NCI-H2171 (cell line): ENCODE data around the gene CCSAP.
"Not testable (repeated sequence)": the region's sequence is repeated elsewhere in the genome, so short reads cannot be mapped to it uniquely, and the experiment has no call there.

Experiments used
- DNase-seq: peaks from one replicate; lab custom pipeline; 2025; lab: John Stamatoyannopoulos, UW

The CCSAP gene

DNA sequence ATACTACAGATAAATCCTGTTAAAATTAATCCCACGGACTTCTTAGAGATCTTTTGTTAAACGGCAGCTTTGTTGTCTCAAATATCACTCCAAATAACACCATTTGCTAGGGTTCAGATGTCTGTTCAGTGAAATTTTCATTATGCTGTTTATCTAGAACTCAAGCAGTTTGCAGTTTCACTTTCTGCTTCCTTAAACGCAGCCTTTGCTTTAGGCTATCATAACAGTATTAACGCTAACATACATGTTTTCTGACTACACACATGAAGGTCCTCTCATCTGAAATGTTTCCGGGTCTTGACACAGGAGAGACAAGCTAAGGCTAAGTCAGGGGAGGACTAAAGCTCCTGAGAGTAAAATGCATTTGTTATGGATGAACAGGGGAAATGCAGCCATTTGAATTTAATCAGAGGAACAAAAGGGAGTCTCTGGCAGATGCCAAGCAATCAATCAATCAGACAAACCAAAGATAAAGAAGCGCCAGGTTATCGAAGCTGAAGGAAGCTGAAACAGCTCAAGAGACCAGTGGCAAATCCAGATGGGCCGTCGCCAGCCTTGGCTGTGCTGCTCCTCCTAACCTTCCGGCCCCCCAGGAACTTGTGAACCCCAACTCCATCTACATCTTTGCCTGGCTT is 16.9 kb downstream of the CCSAP start:
- DNase-seq = no peak

DNA sequence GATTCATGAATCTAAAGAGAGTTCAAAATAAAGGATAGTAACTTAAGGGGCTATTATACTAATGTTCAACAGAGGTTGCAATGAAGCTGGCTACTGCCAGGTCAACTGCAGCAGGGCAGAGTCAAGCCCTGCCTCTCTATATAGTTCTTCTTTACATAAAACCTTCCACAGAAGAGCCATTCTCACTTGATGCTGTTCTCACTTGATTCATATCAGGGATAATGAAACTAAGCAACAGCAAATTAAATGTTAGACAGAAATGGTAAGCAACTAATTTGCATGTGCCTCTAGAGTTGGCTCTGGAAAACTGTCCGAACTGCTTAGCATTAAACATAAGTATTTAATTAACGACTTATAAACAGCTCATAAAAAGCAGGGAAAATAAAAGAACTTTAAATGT is 17.4 kb downstream of the CCSAP start:
- DNase-seq = no peak

DNA sequence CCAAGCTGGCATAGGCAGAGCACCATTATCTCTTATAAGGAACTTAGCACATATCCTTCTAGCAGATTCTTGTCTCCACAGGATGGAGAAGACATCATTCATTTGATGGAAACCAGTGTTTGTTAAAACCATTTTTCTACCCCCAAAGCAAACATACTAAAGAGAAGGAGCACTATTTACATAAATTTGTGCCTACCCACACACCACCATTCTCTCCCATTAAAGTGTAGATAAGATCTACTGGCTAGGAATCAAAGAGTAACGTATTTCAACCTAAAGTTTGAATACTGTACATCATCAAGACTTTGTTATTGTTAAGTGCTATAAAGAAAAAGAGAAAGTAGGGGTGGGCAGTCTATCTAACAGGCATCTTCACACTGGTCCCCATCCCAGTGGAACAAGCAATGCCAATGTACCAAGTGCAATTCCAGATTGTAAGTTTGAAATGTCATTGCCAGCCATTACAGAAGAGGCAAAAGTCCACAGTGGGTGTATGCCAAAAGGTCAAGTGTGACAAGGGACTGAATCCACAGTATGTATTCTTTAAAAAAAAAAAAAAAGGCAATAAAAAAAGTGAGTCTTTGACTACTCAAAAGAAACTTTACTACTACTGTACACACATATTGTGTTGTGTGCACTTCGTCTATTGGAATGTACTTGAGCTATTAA is 18.8 kb downstream of the CCSAP start:
- DNase-seq = no peak

DNA sequence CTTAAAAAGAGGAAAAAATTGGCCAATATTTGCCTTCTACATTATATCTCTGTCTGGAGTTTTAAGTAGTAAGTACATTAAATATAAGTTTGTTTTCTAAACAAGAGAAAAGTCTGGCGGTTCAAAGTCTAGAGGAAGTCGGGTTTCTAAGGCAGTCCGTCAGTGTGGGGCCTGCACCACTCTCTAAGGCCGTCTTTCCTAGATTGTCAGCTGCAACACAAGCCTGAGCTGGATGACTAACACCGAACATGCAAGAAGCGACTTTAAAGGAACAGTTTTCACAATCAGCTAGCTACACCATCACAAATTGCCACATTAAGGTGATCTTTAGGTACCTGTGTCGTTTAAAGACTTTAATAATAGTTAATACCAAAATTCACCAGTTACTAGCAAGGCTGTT is 19.6 kb downstream of the CCSAP start:
- no peak for DNase-seq

DNA sequence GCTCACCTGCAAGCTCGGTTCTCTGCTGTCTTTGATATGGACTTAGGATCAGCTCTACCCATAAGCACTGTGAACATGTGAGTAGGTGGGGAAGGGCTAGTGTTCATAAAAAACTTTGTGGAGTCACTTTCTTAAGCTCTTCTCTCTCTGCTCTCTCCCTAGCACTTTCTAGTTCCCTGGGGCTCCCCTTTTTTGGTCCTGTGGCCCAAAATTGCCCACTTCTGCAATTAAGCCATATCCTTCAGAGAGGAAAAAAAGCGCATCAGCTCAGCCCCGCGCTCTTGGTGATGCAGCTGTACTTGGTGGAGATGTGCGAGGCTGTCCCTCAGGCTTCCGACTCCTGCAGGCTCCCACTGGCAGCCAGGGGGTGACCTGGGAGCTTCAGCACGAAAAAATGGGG is 23.4 kb downstream of the CCSAP start:
- DNase-seq = no peak

DNA sequence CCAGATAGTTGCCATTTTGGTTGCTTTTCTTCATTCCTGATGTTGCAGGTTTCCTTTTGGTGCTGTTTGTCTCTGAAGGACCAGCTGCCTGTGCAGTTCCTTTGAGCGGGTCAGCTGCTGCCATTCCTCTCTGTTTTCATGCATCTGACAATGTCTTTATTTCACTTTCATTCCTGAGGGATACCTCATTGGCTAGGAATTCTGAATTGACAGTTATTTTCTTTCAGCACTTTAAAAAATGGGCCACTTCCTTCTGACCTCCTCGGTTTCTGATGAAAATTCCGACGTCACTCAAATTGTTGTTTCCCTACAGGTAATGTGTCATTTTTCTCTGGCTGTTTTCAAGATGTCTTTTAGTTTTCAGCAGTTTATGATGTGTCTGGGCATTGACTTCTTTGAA is 24.8 kb downstream of the CCSAP start:
- no peak for DNase-seq

DNA sequence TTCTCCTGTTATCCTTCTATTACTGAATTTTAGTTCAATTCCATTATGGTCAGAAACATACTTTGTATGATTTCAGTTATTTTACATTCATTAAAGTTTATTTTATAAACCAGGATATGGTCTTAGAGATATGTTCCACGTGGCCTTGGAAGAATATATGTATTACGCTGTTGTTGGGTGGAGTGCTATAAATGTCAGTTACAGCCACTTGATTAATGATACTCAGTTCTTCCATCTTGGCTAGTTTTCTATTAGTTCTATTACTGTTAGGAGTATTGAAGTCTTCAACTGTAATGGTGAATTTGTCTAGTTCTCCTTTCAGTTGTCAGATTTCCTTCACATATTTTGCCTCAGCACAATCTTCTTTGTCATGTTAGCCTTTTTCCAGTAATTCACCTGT is 26.7 kb downstream of the CCSAP start:
- no peak for DNase-seq

DNA sequence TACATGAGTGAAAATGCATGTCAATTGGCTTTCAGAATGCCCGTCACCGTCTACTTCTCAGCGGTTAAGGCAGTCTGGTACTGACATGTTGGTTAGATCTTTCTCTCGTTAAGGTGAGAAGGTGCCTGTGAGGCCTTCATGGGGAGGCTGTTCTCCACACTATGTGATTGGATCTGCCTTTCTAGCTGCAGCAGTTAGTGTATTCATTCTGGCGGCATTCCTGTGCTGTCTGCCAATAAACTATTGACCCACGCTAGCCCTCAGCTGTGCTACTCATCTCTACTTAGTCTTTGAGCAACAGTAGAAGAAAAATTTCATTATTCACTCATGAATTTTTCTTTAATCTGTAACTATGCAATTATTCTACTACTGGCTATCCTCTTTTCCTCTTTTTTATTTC is 32.0 kb downstream of the CCSAP start:
- DNase-seq = no peak

DNA sequence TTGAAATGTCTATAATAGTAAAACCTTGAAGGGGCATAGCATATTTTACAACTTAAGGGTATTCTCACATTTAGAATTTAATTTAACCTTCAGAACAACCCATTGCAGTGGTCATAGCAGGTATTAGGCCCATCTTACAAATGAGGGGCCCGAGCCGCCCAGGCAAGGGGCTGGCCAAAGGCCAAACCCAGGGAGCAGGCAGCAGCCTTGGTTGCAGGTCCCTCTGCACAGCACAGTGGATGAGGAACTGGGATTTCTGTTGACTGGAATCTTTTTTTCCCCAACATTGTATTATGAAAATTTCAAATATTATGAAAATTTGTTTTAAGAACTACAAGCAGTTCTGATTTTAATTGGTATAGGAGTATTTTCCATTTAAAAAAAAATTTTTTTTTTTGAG is 33.2 kb downstream of the CCSAP start:
- DNase-seq = no peak

DNA sequence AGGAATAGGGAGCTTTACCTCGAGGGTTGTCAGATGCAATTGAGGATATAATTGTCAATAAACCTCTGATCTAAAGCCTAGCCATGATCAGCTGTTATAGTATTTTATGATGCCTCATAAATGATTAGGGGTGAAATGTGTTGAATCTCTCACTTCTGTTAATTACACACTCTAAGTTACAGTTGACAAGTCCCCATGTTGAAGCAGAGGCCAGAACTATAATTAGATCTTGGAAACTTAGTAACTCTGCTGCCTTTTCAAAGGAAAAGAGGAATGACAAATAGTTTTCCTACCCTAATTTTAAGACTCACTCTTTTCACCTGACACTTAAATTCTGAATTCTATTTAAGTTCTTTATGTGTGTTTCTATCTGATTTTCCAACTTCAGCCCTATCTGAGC is 33.8 kb downstream of the CCSAP start:
- DNase-seq = no peak

DNA sequence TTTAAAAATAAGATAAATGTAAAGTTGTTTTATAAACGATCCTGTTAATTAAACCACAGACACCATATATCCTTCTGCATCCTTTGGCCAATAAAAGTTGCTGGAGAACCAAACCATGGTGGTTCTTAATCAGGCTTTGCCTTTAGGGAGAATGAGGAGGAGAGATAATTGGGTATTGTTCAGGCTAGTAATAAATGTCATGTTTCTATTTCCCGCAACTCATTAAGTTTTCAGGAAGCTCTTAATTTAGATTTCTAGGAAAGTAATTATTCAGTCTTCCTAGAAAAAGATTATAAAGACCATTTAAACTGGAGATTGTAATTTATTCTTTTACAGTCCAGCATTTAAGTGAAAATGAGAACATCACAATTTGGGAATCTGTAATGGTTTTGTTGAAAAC is 37.5 kb downstream of the CCSAP start:
- DNase-seq = no peak

DNA sequence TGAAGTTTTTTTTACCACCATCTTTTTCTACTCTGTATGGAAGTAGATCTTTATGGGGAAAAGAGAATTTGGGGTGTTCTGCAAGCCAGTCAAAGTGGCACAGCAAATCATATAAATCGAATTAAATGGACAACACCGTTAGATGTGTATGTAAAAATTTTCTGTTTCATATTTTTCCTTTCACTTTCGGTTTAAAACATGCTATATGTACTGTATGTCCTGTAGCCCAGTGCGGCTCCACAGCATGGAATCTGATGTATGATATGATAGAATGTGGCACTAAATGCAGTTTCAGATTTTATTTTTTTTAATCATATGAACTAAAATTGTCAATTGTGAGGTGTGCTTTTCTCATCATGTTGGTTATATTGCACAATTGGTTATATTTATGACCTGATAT is 39.0 kb downstream of the CCSAP start:
- DNase-seq = no peak

DNA sequence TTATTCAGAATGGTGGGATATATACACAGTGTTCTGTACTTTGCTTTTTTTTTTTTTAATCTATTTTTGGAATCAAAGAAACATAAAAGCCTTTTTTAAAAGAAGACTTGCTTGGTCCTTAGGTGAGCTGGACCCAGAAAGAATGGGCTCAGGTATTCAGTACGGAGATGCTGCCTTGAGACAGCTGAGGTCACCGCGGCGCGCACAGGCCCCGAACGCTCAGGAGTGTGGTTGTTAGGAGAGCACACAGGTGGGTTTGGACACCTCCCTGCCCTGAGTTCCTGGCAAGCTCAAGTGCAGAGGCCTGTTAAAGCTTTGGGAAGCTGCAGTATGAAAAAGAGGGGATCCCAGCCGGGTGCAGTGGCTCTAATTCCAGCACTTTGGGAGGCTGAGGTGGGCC is 40.1 kb downstream of the CCSAP start:
- DNase-seq = no peak

DNA sequence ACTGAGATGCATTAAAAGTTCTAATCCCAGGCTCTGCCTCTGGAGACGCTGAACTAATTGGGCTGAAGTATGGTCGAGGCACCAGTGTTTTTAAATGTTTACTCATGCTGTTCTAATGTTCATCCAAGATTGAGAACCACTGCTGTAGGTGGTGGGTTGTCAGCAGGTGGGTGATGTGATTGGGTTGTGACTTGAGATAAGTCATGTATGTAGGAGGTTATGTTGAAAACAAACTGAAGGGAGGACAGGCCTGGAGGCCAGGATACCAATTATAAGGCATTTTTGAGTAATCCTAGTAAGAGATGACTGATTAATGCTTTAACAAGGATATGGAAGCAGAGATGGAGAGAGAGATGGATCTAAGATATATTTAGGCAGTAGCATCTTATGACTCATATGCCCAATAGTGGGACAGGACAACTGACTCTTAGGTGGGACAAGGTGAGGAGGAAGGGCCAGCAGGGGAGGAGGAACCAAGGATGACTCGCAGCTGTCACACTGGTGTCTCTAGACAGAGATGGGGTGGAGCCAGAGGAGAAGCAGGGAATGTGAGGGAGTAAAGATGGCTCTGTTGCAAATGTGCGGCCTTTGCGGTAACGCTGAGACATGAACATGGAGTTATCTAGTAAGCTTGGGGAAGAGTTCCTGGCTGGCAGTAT is 42.6 kb downstream of the CCSAP start:
- DNase-seq = no peak

DNA sequence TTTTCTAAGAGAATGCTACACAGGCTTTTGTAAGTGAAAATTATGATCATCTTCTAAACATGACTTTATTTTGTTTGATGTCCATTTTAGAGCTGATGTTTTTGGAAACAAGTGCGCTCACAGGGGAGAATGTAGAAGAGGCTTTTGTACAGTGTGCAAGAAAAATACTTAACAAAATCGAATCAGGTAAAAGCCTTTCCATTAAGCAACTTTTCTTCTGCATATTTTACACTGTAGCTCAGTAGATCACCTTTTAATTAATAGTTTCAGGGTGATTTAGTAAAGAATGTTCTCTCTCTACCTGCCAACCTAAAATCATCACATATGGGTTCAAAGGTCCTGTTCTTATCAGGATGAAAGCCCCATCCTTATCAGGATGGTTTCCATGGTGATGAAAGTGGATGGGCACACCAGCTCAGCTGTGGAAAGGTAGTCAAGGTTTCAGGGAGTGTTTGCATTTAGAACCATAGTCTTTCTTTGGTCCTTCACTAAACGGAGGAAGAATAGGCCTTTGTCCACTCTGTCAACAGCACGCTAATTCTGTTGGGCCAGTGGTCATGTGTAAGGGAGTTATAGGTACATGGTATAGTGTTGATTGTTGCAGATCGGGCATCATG is 43.9 kb downstream of the CCSAP start:
- no peak for DNase-seq

DNA sequence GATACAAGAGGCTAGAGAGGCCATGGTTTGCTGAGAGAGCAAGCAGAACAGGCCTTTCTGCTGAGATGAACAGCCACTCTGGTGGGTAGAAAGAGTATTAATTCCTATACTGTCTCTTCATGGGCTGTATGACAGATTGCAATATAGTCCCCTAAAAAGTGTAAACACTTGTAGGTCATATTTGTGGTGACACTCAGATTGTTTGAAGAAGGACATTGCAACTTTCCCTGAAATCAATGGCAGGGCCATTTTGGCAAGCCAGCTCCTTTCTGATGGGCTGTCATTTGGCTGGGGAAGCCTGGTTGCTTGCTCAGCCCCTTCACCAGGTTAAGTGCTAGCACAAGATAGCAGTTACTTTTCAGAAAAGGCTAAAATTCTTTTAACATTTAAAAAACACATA is 44.4 kb downstream of the CCSAP start:
- DNase-seq = no peak

DNA sequence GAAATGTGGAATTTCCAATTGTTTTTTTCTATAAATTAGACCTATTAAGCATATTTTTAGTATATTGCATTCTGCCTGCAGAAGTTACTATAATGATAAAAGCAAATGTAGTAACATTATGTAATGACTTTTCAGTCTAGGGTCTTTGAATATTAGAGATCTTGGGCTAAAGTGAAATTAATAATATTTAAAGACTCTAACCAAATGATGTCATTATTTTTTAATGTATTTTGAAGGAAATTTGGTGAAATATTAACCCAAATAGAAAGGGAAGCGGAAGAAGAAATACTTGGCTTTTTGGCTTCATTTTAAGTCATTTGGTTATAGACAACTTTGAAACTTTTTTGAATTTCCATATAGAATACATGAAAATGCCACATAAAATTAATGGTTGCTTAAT is 45.1 kb downstream of the CCSAP start:
- DNase-seq = no peak

DNA sequence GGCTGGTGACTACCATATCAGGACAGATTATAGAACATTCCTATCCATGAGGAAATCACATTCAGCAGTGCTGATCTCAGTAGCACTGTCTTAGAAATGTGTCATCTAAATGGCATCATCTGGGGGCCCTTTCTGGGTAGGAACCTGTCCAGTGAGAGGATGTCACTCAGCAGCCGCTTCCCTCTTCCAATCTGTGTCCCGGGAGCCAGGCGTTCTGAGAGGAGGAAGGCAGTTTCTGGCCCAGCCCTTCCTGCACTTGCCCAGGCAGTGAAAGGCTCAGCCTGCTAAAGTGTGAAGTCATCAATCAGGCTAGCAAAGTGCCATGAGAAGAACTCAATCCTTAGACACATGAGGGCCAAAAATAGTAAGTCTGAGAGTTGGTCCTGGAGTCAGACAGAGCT is 46.3 kb downstream of the CCSAP start:
- no peak for DNase-seq

DNA sequence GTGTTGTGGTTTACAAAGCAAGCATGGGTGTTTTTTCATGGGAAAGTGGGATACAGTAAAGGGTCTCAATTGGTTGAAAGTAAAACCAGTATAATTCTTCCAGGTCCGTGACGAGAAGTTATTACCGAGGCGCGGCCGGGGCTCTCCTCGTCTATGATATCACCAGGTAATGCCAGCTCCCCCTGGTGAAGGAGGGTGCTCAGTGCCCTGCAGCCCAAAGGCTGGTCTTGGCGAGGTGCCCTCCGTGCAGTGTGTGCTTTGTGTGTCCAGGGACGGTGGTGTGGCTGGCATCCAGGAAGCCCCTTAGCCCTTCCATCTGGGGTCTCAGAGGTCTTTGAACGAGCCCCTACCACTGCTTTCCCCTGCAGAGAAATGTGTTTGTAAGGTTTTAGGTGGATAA is 47.1 kb downstream of the CCSAP start:
- no peak for DNase-seq

DNA sequence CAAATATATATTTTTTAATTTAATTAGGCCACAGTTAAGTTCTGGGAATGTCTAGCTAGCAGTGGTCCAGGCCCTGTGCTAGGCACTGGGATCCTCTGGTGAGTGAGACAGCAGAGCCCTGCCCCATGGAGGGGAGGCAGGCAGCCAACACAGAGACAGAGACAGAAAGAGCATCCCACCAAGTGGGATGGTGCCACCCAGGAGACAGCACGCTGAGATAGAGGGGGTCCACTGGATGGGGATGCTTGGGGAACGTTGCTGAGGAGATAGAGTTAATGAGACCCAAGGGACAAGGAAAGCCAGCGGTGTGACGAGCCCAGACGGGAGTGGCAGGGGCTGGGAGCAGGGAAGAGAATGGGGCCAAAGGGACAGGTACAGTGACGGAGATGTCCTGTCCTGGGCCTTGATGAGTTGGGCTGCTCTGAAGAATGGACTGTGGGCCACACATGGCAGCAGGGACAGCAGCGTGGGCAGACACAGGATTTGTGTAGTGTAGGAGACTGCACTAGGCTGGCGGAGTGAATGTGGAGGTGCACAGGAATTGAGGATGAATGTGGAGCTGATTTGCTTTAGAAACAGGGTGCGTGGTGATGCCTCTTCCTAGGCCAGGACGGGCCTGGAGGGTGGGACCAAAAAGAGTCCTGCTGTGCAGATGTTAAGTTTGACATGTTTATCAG is 49.2 kb downstream of the CCSAP start:
- DNase-seq = no peak

DNA sequence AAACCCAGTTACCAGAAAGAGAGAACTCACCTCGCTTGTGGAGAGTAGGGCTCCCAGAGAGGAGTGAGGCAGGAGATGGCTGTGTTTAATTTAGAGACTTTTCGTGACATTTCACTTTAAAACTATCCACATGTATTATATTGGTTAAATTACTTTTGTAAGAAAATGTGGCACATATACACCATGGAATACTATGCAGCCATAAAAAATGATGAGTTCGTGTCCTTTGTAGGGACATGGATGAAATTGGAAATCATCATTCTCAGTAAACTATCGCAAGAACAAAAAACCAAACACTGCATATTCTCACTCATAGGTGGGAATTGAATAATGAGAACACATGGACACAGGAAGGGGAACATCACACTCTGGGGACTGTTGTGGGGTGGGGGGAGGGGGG is 51.2 kb downstream of the CCSAP start:
- DNase-seq = not testable (repeated sequence)

DNA sequence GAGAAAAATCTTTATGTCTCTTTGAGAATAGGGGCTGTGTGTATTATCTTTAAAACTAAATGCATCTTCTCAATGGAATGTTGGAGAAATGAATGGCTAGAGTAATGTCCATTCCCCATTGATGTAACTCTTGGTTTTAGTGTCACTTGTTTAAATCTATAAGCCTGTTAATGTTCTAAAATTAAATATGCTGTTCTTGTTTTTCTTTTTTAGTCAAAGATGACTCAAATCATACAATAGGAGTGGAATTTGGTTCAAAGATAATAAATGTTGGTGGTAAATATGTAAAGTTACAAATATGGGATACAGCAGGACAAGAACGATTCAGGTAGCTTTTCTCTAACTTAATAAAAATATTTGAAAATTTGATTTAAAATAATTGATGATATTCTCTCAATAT is 54.3 kb downstream of the CCSAP start:
- DNase-seq = no peak

DNA sequence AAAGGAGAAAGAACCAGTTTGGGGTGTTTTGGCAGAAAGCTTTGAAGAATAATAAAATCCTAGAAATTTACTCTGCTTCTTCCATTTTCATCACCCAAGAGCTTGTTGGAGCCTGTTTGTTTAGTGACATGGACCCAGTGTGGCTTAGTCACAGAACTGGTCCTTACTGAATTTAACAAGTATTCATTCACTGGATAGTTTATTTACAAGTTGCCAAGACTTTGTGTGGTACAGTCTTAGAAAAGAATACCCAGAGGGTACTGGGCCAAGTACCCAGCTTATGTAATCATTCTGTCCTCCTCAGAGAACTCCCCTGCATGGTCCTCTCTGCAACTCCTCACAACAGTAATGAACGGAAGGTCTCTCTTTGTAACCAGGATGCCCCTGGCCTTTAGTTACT is 55.6 kb downstream of the CCSAP start:
- DNase-seq = no peak
